ENCODE data around the gene KAT6B. TPM values are rescaled to one million over a fixed set of nuclear protein-coding genes. Genes with fewer than 3 reads are reported as not detected.

Gene KAT6B
- total RNA-seq, 1 donor from 2014 or later: 18.1 TPM

DNA sequence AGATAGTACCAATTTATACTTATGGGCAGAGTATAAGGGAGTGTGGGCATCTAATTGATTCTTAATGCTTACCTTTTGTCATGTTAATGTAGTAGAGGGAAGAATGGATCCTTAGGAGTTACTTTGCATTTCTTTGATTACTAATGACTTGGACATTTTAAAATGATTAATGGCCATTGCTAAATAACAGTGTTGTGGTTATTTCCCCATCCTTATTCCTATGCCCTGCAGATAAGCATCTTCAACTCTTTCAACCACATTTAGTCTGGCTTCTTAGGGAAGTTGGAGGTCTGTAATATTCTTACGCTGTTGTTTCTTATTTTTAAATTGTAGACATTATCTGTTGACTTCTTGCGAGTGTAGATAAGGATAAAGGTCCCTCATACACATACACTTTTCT lies 37.2 kb downstream of the KAT6B start:
- no peaks in the 10 kb centered on the region for H3K27me3 Mint-ChIP-seq (ENCODE audit: unreplicated experiment)
- no peaks in the 10 kb centered on the region for H3K36me3 Mint-ChIP-seq (ENCODE audit: low read depth, unreplicated experiment)
- DNase-seq (ENCODE audit: low spot score): no peak
- TF ChIP-seq, protein P1, sequence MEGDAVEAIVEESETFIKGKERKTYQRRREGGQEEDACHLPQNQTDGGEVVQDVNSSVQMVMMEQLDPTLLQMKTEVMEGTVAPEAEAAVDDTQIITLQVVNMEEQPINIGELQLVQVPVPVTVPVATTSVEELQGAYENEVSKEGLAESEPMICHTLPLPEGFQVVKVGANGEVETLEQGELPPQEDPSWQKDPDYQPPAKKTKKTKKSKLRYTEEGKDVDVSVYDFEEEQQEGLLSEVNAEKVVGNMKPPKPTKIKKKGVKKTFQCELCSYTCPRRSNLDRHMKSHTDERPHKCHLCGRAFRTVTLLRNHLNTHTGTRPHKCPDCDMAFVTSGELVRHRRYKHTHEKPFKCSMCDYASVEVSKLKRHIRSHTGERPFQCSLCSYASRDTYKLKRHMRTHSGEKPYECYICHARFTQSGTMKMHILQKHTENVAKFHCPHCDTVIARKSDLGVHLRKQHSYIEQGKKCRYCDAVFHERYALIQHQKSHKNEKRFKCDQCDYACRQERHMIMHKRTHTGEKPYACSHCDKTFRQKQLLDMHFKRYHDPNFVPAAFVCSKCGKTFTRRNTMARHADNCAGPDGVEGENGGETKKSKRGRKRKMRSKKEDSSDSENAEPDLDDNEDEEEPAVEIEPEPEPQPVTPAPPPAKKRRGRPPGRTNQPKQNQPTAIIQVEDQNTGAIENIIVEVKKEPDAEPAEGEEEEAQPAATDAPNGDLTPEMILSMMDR (IDR thresholded peaks at IDR 0.05; ENCODE audit: unreplicated experiment): no peak
- no peaks in the 10 kb centered on the region for H3K4me1 Mint-ChIP-seq (ENCODE audit: unreplicated experiment)
- H3K9me3 Mint-ChIP-seq (ENCODE audit: unreplicated experiment): no peaks in the 10 kb centered on the region
- H3K4me3 Mint-ChIP-seq (ENCODE audit: unreplicated experiment): no peak overlapping the region
- H3K27ac Mint-ChIP-seq (ENCODE audit: unreplicated experiment): no peak overlapping the region

DNA sequence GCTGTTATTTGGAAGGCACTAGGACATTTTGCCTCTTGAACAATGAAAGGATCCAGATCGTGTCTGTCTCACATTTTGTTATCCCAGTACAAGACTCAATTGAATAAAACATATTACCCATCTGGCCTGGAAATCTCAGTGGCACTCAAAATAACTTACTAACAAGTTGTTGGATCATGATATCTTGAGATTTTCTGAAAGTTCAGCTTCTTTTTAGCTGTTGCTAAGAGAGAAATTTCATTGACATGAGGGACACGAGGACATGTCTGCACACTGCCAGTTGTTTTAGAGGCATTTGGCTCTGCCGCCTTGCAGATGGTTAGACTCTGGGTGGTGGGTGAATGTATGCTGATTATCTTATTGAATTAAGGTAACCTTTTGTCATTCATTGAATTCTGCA lies 41.0 kb downstream of the KAT6B start:
- TF ChIP-seq, protein P1 (IDR thresholded peaks at IDR 0.05; ENCODE audit: unreplicated experiment): no peak
- Mint-ChIP-seq H3K4me1 (ENCODE audit: unreplicated experiment) (no peaks in the 10 kb centered on the region), H3K27ac (ENCODE audit: unreplicated experiment) (no peak overlapping the region), H3K36me3 (ENCODE audit: low read depth, unreplicated experiment) (no peaks in the 10 kb centered on the region), H3K27me3 (ENCODE audit: unreplicated experiment) (no peaks in the 10 kb centered on the region), H3K4me3 (ENCODE audit: unreplicated experiment) (no peak overlapping the region), H3K9me3 (ENCODE audit: unreplicated experiment) (no peaks in the 10 kb centered on the region)
- no peak for DNase-seq (ENCODE audit: low spot score)

DNA sequence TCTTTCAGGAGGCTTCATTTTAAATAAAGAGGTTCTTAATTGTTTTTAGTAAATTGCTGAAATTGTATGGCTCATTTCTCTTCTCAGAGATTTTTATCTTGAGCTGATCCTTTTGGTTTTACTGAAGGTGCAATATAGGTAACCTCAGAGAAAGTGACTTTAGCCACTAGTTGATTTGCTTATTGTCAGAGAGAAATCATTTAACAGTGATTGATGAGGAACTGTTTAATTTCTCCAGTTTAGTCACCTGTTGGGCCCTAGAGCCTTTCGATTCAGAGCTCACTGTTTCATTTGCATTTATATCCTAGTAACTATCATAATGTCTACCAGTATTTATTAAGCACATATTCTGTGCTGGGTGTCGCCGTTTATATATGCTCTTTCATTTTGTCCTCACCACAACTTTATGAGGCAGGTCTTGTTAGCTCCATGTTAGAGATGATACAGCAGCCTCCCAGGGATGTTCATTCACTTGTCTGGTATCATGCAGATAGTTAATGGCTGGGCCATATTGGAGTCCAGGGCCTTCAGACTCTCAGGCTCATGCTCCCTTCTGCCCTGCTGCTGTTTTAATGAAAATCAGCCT lies 42.1 kb downstream of the KAT6B start:
- Mint-ChIP-seq H3K27ac (ENCODE audit: unreplicated experiment) (no peak overlapping the region), H3K4me1 (ENCODE audit: unreplicated experiment) (no peaks in the 10 kb centered on the region), H3K9me3 (ENCODE audit: unreplicated experiment) (no peaks in the 10 kb centered on the region), H3K4me3 (ENCODE audit: unreplicated experiment) (no peak overlapping the region), H3K27me3 (ENCODE audit: unreplicated experiment) (no peaks in the 10 kb centered on the region), H3K36me3 (ENCODE audit: low read depth, unreplicated experiment) (no peaks in the 10 kb centered on the region)
- TF ChIP-seq, protein P1 (IDR thresholded peaks at IDR 0.05; ENCODE audit: unreplicated experiment): no peak
- no peak for DNase-seq (ENCODE audit: low spot score)

DNA sequence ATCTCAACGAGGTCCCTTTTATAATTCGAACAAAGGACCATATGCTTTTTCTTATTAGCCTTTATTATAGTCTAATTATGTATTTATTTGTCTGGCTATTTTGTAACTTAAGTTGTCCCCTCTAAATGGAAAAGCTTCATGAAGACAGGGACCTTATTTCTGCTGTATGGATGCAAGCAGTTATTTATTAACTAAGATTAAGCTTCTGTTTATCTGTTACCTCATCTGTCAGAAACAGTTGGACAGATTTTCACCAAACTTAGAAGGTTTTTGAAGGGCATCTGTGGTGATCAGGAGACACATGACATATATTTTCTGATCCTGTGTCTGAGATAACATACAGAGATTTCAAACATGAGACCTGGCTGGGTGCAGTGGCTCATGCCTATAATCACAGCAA lies 43.2 kb downstream of the KAT6B start:
- Mint-ChIP-seq H3K36me3 (ENCODE audit: low read depth, unreplicated experiment) (no peaks in the 10 kb centered on the region), H3K27ac (ENCODE audit: unreplicated experiment) (no peak overlapping the region), H3K4me1 (ENCODE audit: unreplicated experiment) (no peaks in the 10 kb centered on the region), H3K4me3 (ENCODE audit: unreplicated experiment) (no peak overlapping the region), H3K9me3 (ENCODE audit: unreplicated experiment) (no peaks in the 10 kb centered on the region), H3K27me3 (ENCODE audit: unreplicated experiment) (no peaks in the 10 kb centered on the region)
- TF ChIP-seq, protein P1 (IDR thresholded peaks at IDR 0.05; ENCODE audit: unreplicated experiment): no peak
- no peak for DNase-seq (ENCODE audit: low spot score)

DNA sequence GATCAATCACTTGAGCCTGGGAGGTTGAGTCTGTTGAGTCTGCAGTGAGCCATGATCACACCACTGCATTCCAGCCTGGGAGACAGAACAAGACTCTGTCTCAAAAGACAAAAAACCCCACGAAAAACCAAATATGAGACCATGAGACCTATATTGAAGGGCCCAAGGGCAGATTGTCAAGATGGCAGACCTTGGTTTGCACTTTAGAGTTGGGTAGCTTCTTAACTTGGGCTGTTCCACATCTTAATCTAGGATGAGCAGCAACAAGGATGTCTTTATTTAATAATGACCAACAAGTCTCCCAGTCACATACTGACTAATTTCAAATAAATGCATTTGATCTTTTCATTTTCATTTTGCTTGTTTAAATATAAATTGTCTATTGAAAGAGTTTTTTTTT lies 43.8 kb downstream of the KAT6B start:
- Mint-ChIP-seq H3K36me3 (ENCODE audit: low read depth, unreplicated experiment) (no peaks in the 10 kb centered on the region), H3K9me3 (ENCODE audit: unreplicated experiment) (no peaks in the 10 kb centered on the region), H3K27me3 (ENCODE audit: unreplicated experiment) (no peaks in the 10 kb centered on the region), H3K27ac (ENCODE audit: unreplicated experiment) (no peak overlapping the region), H3K4me3 (ENCODE audit: unreplicated experiment) (no peak overlapping the region), H3K4me1 (ENCODE audit: unreplicated experiment) (no peaks in the 10 kb centered on the region)
- TF ChIP-seq, protein P1 (IDR thresholded peaks at IDR 0.05; ENCODE audit: unreplicated experiment): no peak
- no peak for DNase-seq (ENCODE audit: low spot score)

Measured in endothelial cell (in vitro differentiated cells).